ENCODE data around the gene FGD3.

Gene FGD3

DNA sequence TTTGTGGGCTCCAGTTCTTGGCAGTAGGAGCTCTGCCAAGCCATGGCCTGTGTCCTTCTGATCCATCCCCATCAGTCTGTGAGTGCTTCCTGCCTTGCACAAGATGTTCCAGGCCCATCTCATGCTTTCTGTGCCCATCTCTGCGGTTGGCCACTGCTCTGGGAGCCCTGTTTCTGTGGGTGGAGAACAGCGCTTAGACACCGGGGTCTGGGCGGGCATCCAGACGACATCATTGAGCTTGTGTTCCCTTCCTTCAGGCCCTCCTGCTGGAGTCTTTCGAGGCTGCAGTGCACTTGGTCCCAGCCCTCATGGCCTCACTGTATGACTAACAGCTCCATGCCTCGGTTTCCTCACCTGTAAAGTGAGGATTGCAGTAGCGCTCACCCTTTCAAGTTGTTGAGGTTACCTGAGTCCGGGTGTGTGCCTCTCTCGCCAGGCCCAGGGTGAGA lies 133.8 kb downstream of the FGD3 start:
- no peak overlapping the region for H3K4me2 ChIP-seq (ENCODE audit: low read depth, low read length, poor library complexity, severe bottlenecking)
- H3K9me2 ChIP-seq (replicated peaks; ENCODE audit: insufficient read depth, low read length) = no peaks in the 10 kb centered on the region
- no peaks in the 10 kb centered on the region for H3F3A ChIP-seq (ENCODE audit: insufficient read depth)
- H4K20me1 ChIP-seq (ENCODE audit: low read depth, low read length) = no peaks in the 10 kb centered on the region
- no peaks in the 10 kb centered on the region for H3K27me3 ChIP-seq (ENCODE audit: low read length)
- TF ChIP-seq, protein P1, sequence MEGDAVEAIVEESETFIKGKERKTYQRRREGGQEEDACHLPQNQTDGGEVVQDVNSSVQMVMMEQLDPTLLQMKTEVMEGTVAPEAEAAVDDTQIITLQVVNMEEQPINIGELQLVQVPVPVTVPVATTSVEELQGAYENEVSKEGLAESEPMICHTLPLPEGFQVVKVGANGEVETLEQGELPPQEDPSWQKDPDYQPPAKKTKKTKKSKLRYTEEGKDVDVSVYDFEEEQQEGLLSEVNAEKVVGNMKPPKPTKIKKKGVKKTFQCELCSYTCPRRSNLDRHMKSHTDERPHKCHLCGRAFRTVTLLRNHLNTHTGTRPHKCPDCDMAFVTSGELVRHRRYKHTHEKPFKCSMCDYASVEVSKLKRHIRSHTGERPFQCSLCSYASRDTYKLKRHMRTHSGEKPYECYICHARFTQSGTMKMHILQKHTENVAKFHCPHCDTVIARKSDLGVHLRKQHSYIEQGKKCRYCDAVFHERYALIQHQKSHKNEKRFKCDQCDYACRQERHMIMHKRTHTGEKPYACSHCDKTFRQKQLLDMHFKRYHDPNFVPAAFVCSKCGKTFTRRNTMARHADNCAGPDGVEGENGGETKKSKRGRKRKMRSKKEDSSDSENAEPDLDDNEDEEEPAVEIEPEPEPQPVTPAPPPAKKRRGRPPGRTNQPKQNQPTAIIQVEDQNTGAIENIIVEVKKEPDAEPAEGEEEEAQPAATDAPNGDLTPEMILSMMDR (IDR thresholded peaks at IDR 0.05; ENCODE audit: insufficient read depth, low read length, poor library complexity, severe bottlenecking) = no peak
- TF ChIP-seq EZH2phosphoT487 (conservative IDR thresholded peaks at IDR 0.05; ENCODE audit: low read length) = no peak
- H3K79me2 ChIP-seq (ENCODE audit: insufficient read depth, low read length) = no peaks in the 10 kb centered on the region
- no peak overlapping the region for H2AFZ ChIP-seq (ENCODE audit: low read depth, low read length, severe bottlenecking)
- H3K9me3 ChIP-seq (ENCODE audit: insufficient read depth, low read length) = no peaks in the 10 kb centered on the region
- H3K27ac ChIP-seq (ENCODE audit: low read depth, low read length) = no peak overlapping the region
- H3K9ac ChIP-seq (ENCODE audit: low read length) = no peak overlapping the region
- H3K36me3 ChIP-seq (ENCODE audit: low read length) = no peaks in the 10 kb centered on the region
- H3K4me3 ChIP-seq (ENCODE audit: insufficient read depth, low read length, poor library complexity, severe bottlenecking) = no peak overlapping the region

DNA sequence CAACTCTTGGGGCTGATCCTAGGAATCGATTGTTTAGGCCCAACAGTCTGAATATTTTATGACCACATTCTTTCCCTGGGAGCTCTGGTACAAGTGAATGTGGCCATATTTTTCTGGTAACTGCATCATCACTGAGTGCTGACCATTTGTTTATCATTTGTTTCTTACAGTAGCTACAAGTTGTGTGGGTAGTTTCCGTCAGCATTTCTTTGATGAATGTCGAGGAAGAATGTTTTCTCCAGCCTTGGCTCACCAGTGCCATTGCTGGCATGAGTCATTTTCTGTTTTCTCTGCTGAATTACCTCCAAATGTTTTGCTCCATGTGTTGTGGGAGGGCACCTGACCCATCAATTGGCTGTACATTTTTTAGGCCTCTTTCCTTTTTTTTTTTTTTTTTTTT lies 134.6 kb downstream of the FGD3 start:
- no peaks in the 10 kb centered on the region for H3K9me3 ChIP-seq (ENCODE audit: insufficient read depth, low read length)
- H3F3A ChIP-seq (ENCODE audit: insufficient read depth) = no peaks in the 10 kb centered on the region
- no peak overlapping the region for H3K4me2 ChIP-seq (ENCODE audit: low read depth, low read length, poor library complexity, severe bottlenecking)
- H3K27ac ChIP-seq (ENCODE audit: low read depth, low read length) = no peak overlapping the region
- H2AFZ ChIP-seq (ENCODE audit: low read depth, low read length, severe bottlenecking) = no peak overlapping the region
- H3K9me2 ChIP-seq (replicated peaks; ENCODE audit: insufficient read depth, low read length) = no peaks in the 10 kb centered on the region
- no peaks in the 10 kb centered on the region for H4K20me1 ChIP-seq (ENCODE audit: low read depth, low read length)
- H3K9ac ChIP-seq (ENCODE audit: low read length) = no peak overlapping the region
- no peaks in the 10 kb centered on the region for H3K36me3 ChIP-seq (ENCODE audit: low read length)
- H3K27me3 ChIP-seq (ENCODE audit: low read length) = no peaks in the 10 kb centered on the region
- H3K79me2 ChIP-seq (ENCODE audit: insufficient read depth, low read length) = no peaks in the 10 kb centered on the region
- TF ChIP-seq, protein P1 (IDR thresholded peaks at IDR 0.05; ENCODE audit: insufficient read depth, low read length, poor library complexity, severe bottlenecking) = no peak
- TF ChIP-seq EZH2phosphoT487 (conservative IDR thresholded peaks at IDR 0.05; ENCODE audit: low read length) = no peak
- H3K4me3 ChIP-seq (ENCODE audit: insufficient read depth, low read length, poor library complexity, severe bottlenecking) = no peak overlapping the region

DNA sequence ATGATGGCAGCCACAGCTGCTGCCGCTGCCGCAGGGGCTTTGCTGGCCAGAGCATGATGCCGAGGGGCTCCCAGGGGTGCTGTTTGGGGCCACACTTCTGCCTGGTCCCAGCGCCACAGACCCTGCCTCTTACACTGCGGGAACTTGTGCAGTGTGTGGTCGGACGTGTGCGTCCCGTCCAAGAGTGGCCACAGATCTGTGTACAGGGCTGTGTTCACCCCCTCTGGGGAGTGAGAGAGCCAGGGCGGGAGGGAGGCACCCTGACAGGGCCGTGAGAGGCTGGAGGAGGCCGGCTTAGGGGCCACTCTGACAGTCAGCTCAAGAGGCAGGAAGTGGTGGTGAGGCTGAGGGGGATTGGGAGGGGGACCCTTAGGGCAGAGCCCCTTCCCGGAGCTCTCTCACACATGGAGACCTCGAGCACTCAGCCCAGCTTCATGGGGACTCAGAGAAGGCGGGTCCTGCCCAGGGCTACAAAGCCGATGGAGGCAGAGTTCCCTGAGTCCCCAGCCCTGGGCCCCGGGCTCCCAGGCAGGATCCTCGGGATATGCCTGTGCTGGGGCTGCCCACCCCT lies 135.6 kb downstream of the FGD3 start:
- H4K20me1 ChIP-seq (ENCODE audit: low read depth, low read length) = no peaks in the 10 kb centered on the region
- H3K36me3 ChIP-seq (ENCODE audit: low read length) = no peaks in the 10 kb centered on the region
- H3K9ac ChIP-seq (ENCODE audit: low read length) = no peak overlapping the region

More for the DNA sequence above, 135.6 kb downstream of the FGD3 start:
- Histone ChIP-seq H3F3A (ENCODE audit: insufficient read depth) (no peaks in the 10 kb centered on the region), H3K4me2 (ENCODE audit: low read depth, low read length, poor library complexity, severe bottlenecking) (no peak overlapping the region), H3K27ac (ENCODE audit: low read depth, low read length) (no peak overlapping the region), H3K4me3 (ENCODE audit: insufficient read depth, low read length, poor library complexity, severe bottlenecking) (no peak overlapping the region), H3K79me2 (ENCODE audit: insufficient read depth, low read length) (no peaks in the 10 kb centered on the region), H3K9me3 (ENCODE audit: insufficient read depth, low read length) (no peaks in the 10 kb centered on the region), H3K9me2 (replicated peaks; ENCODE audit: insufficient read depth, low read length) (no peaks in the 10 kb centered on the region), H3K27me3 (ENCODE audit: low read length) (no peaks in the 10 kb centered on the region), H2AFZ (ENCODE audit: low read depth, low read length, severe bottlenecking) (no peak overlapping the region)
- TF ChIP-seq, protein P1 (IDR thresholded peaks at IDR 0.05; ENCODE audit: insufficient read depth, low read length, poor library complexity, severe bottlenecking) = no peak
- TF ChIP-seq EZH2phosphoT487 (conservative IDR thresholded peaks at IDR 0.05; ENCODE audit: low read length) = no peak

All from SU-DHL-6 (cell line).